Activated naive CD4-positive, alpha-beta T cell treated with anti-CD3 and anti-CD28 coated beads, Interleukin-2, amount 50 U/mL, for 16 hours (primary cell): ENCODE data around the gene CEP85.

Source experiments
- DNase-seq: peaks from one replicate; pipeline ENCODE4 v3.0.0-alpha.2; 2020

The CEP85 gene

DNA sequence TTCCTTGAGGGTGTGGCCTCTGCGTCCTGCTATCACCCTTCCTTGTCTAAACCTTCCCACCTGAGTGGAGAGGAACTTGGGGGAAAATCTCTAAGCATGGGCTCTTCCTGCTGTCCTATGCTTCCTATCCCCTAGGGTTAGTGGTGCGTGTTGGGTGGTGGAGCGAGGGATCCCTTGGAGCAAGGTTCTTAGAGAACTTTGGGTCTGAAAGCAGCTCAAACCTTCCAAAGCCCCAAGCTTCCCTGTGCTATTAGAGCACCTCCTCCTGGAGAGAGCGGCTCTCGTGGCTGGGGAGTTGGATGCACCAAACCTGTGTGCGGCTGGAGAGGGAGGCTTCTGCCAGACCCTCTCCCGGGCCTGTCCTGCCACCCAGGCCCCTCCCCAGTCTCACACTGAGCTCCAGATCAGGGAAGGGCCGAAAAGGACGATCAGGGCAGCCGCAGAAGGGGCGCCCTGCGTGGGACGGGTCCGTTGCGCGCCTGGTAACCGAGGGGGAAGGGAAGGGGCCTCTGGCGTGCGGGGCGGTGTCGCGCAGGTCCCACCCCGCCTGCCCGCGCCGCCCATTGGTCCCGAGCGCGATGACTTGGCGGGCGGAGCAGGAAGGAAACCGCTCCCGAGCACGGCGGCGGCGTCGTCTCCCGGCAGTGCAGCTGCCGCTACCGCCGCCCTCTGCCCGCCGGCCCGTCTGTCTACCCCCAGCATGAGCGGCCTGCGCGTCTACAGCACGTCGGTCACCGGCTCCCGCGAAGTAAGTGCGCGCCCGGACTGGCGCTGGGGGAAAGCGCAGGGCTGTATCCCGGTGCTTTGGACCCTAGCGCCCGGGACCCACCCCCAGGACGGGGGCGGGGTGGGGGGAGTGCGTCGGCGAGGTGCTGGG is 45.7 kb downstream of the CEP85 start, which contains the start of gene SH3BGRL3:
TSS of gene SH3BGRL3 (plus strand) at position 631 of the 877 bp plus-strand sequence. CDS start at position 701, 70 bp downstream.
- DNase-seq = peak; percentile 84

GRCh38 chr1:26280333-26281042 is 46.5 kb downstream of the CEP85 start:
- no peak for DNase-seq

- DNase-seq = no peak
Observed at GRCh38 chr1:26281091-26281958, 47.3 kb downstream of the CEP85 start.

- no peak for DNase-seq
Observed at GRCh38 chr1:26281971-26282370, 48.0 kb downstream of the CEP85 start.

DNA sequence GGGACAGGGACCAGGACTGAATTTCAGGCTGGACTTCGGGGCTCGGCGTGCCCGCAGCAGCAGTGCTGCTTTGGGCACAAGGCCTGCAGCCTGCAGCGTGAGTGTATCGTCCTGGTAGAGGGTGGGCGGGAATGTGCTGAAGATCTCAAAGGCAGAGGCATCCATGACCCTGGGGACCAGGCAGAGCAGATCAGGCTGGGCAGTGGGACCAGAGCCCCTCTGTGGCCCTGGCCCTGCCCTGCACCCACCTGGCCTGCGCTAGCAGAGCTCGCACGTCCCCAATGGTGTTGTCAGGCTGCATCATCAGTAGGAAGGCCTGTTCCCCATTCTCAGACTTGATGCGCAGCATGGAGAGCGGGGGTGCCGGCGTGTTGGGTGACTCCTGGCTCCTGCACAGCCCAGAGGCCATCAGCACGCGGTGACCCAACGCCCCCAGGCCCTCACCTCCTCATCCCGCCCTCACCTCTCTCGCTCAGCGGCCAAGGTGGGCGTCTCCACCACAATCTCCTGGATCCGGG is 48.5 kb downstream of the CEP85 start:
- no peak for DNase-seq

GRCh38 chr1:26283279-26283853 is 49.4 kb downstream of the CEP85 start:
- DNase-seq = no peak

DNA sequence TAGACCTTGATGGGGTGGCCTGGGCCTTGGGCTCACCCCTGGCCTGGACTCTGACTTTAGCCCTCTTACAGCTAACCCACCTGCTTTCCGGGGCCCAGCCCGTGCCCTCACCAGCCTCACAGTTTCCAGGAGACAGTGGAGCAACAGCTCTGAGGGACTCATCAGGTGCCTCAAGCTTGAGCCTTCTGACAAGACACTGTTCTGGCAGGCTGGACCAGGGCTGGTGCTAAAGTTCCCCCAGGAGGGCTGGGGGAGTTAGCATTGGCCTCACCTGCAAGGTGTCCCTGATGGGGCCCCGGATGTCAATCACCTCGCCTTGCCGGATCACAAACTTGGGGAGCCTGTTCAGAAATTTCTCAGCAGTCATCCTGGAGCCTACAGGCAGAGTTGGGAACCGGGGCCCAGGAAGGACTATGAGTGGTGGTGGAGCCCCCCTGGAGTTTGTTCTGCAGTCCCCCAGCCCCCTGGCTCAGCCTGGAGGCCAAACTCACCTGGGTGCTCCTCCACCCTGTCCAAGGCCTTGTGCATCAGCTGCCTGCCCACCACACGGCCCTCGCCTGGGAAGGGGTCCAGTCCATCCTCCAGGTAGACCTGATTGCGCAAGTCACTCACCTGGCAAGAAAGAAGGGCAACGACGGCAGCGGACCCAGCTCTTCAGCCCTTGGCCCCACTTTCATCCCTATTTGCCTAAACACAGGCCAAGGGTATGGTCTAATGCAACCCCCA is 50.0 kb downstream of the CEP85 start:
- no peak for DNase-seq

- peak; percentile 98 for DNase-seq
Observed at GRCh38 chr1:26284597-26285347, 50.8 kb downstream of the CEP85 start.

DNA sequence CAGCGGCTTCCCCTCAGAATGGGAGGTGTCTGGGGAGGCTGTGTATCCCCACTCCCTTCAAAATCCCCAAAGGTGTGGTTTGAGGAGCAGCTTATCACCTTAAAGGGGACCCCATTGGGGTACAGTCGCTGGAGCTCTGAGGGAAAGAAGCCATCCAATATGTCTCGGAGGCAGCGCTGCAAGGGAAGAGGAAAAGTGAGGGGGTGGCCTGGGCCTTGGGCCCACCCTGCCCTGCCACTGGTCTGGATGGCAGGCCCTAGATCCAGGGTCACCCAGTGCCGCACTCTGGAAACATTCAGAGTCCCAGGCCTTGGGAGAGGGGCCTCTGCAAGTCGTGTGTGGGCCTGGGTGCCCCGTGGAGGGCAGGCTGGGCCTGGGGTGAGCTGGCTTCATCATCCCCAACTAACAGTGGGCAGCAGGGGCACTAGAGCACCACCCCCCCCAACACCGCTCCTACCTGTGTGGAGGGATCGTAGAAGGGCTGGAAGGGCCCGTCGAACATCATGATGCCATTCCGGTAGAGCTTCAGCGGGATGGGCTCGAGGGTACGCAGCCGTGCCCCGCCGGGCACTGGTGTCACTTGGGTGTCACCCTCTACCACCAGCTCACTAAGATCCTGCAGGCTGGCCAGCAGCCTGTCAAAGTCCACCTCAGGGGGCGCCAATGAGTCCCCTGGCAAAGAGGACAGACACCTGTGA is 51.5 kb downstream of the CEP85 start:
- DNase-seq = peak; percentile 33

DNA sequence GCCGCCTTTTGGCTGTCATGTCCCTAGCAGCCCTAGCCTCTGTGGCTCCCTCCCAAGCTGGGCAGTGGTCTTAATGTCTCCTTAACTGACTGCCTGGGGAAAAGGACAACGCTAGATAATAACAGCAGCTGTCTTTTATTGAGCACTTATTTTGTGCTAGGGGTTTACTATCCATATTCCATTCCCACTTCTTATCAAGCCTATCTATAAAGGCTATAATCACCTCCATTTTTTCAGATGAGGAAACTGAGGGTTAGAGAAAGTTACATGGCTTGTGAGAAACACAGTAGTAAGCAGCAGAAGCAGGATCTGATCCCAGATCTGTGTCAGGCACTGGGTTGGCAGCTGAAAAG is 52.0 kb downstream of the CEP85 start:
- no peak for DNase-seq

GRCh38 chr1:26287033-26287711 is 53.2 kb downstream of the CEP85 start:
- peak; percentile 31 for DNase-seq

- DNase-seq = no peak
Observed at GRCh38 chr1:26287811-26288210, 53.8 kb downstream of the CEP85 start.

DNA sequence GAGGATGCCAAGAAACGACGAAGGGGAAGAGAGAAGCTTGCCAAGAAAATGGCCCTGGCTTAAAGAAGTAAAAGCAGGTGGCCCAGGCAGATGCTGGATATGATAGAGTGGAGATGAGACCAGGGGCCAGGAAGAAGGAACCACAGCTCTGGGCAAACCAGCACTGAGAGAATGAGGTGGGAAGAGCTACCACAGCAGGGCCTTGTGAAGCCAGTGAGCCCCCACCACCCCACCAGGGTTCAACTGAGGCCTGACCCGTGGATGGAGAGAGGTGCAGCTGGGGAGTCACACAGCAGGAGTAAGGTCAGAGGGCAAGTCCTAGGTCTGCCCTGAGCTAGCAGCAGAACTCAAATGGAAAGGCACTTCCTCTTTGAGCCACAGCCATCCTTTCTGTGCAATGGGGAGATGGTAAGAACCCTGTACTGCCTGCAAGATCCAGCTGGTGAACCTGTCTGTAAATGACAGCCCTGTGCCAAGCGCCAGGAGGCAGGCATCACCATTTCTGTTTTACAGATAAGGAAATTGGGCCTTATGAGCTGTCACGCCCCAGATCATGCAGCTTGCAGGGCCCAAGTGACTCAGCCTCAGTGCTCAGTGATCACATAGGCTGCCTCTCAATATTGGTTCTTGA is 54.4 kb downstream of the CEP85 start:
- peak; percentile 73 for DNase-seq

GRCh38 chr1:26289158-26290059 is 55.4 kb downstream of the CEP85 start:
- DNase-seq = no peak

- no peak for DNase-seq
Observed at GRCh38 chr1:26290122-26290881, 56.3 kb downstream of the CEP85 start.

- no peak for DNase-seq
Observed at GRCh38 chr1:26290882-26291261, 56.9 kb downstream of the CEP85 start.

- no peak for DNase-seq
Observed at GRCh38 chr1:26291433-26291832, 57.4 kb downstream of the CEP85 start.
